Measurements from ENCODE around the gene CA10.

DNA sequence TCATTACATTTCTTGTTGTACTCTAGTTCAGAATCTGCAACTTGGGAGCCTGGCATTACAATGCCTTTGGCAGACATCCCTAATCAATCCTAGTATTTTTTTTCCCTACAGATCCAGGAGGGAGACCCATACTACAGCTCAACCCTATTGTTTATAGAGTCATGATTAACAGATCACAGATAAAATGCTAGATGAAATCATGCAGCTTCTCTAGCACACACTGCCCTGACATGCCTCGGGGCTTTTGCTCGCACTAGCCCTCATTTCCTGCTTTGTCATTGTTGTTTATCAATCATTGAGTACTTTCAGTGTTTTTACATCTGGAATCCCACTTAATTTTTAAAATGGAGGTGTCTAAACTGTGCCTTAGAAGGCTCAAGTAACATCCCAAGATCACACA is 412.5 kb downstream of the CA10 start:
- TF ChIP-seq EZH2 (IDR thresholded peaks at IDR 0.05; ENCODE audit: borderline replicate concordance, insufficient read depth, low read length, poor library complexity, severe bottlenecking) (no peak), SMC3 (conservative IDR thresholded peaks at IDR 0.05; ENCODE audit: poor library complexity) (no peak), RAD21 (conservative IDR thresholded peaks at IDR 0.05) (no peak), MXI1 (conservative IDR thresholded peaks at IDR 0.05; ENCODE audit: poor library complexity, severe bottlenecking) (no peak), POLR2AphosphoS5 (IDR thresholded peaks at IDR 0.05) (no peak), EP300 (conservative IDR thresholded peaks at IDR 0.05; ENCODE audit: poor library complexity, severe bottlenecking) (no peak), TAF1 (IDR thresholded peaks at IDR 0.05; ENCODE audit: low read depth) (no peak)
- TF ChIP-seq, protein P1, sequence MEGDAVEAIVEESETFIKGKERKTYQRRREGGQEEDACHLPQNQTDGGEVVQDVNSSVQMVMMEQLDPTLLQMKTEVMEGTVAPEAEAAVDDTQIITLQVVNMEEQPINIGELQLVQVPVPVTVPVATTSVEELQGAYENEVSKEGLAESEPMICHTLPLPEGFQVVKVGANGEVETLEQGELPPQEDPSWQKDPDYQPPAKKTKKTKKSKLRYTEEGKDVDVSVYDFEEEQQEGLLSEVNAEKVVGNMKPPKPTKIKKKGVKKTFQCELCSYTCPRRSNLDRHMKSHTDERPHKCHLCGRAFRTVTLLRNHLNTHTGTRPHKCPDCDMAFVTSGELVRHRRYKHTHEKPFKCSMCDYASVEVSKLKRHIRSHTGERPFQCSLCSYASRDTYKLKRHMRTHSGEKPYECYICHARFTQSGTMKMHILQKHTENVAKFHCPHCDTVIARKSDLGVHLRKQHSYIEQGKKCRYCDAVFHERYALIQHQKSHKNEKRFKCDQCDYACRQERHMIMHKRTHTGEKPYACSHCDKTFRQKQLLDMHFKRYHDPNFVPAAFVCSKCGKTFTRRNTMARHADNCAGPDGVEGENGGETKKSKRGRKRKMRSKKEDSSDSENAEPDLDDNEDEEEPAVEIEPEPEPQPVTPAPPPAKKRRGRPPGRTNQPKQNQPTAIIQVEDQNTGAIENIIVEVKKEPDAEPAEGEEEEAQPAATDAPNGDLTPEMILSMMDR (IDR thresholded peaks at IDR 0.05; ENCODE audit: poor library complexity, severe bottlenecking) = no peak
